T-helper 17 cell (primary cell): Measurements from ENCODE around the gene CCDC141. TPM values are rescaled to one million over a fixed set of nuclear protein-coding genes. Genes with fewer than 3 reads are reported as not detected.

ENCODE experiments used
- ATAC-seq: fragments of 150-1000 bp; cut with Tn5 transposase; 2 replicates; pipeline ENCODE4 v1.10.0; 2021; ENCODE audit warnings: mild to moderate bottlenecking, moderate library complexity
- DNase-seq, 3 donors: peaks; one replicate each; pipeline versions ENCODE4 v3.0.0 to v3.0.0-alpha.2; 2020 to 2021
- H3K9me3 ChIP-seq: one replicate; pipeline ENCODE4 v1.7.0; 2013; ENCODE audit warnings: low read length, mild to moderate bottlenecking; ENCODE audit not compliant: control insufficient read depth, poor library complexity, severe bottlenecking
- H3K27ac Mint-ChIP-seq: one replicate; pipeline ENCODE4 v1.8.0; 2022; ENCODE audit warnings: mild to moderate bottlenecking, moderate library complexity, mixed read lengths
- H3K27me3 Mint-ChIP-seq: one replicate; pipeline ENCODE4 v1.8.0; 2022; ENCODE audit warnings: mixed read lengths
- H3K36me3 Mint-ChIP-seq: one replicate; pipeline ENCODE4 v1.8.0; 2022; ENCODE audit warnings: low read depth, mixed read lengths
- H3K4me1 Mint-ChIP-seq: one replicate; pipeline ENCODE4 v1.8.0; 2022; ENCODE audit warnings: mild to moderate bottlenecking, mixed read lengths
- H3K4me3 Mint-ChIP-seq: one replicate; pipeline ENCODE4 v1.8.0; 2022; ENCODE audit warnings: mild to moderate bottlenecking, moderate library complexity, mixed read lengths
- total RNA-seq, 4 donors: library from RNA in 2 of 4; stranded (reverse) in 2 of 4; gene quantifications; one replicate each; pipeline ENCODE4 v1.2.3 and lab custom pipeline; 2022 to 2026

The CCDC141 gene
- total RNA-seq, 2 donors from 2014 or later: 18.2 to 22.8 TPM

GRCh38 chr2:178880257-178880656, 169.7 kb downstream of the CCDC141 start:
- H3K4me3 Mint-ChIP-seq: no peak overlapping the region
- no peaks in the 10 kb centered on the region for H3K4me1 Mint-ChIP-seq
- peaks cover 7% of the 10 kb centered on the region for H3K27me3 Mint-ChIP-seq
- ATAC-seq (no peak), DNase-seq (no peak)
- H3K27ac Mint-ChIP-seq: no peak overlapping the region
- no peaks in the 10 kb centered on the region for H3K9me3 ChIP-seq
- H3K36me3 Mint-ChIP-seq: no peaks in the 10 kb centered on the region

- H3K9me3 ChIP-seq: no peaks in the 10 kb centered on the region
- no peaks in the 10 kb centered on the region for H3K36me3 Mint-ChIP-seq
- no peak overlapping the region for H3K27ac Mint-ChIP-seq
- ATAC-seq (no peak), DNase-seq (no peak)
- H3K27me3 Mint-ChIP-seq: peaks cover 16% of the 10 kb centered on the region
- no peaks in the 10 kb centered on the region for H3K4me1 Mint-ChIP-seq
- H3K4me3 Mint-ChIP-seq: no peak overlapping the region
These were observed 172.1 kb downstream of the CCDC141 start for GRCh38 chr2:178877874-178878273.

- Mint-ChIP-seq H3K4me3 (no peak overlapping the region), H3K27ac (no peak overlapping the region), H3K4me1 (no peaks in the 10 kb centered on the region), H3K36me3 (no peaks in the 10 kb centered on the region), H3K27me3 (peaks cover 9% of the 10 kb centered on the region)
- ATAC-seq (no peak), DNase-seq (no peak)
- no peaks in the 10 kb centered on the region for H3K9me3 ChIP-seq
These were observed 175.3 kb downstream of the CCDC141 start for GRCh38 chr2:178874529-178875240.

GRCh38 chr2:178873912-178874311, 176.0 kb downstream of the CCDC141 start:
- no peaks in the 10 kb centered on the region for H3K36me3 Mint-ChIP-seq
- ATAC-seq: no peak

GRCh38 chr2:178871536-178871935, 178.4 kb downstream of the CCDC141 start:
- H3K4me1 Mint-ChIP-seq: no peaks in the 10 kb centered on the region
- H3K36me3 Mint-ChIP-seq: no peaks in the 10 kb centered on the region
- H3K9me3 ChIP-seq: no peaks in the 10 kb centered on the region
- peak; percentile 10 for ATAC-seq
- peaks cover 9% of the 10 kb centered on the region for H3K27me3 Mint-ChIP-seq
- H3K4me3 Mint-ChIP-seq: no peak overlapping the region
- H3K27ac Mint-ChIP-seq: no peak overlapping the region
- DNase-seq: no peak

More at GRCh38 chr2:178873912-178874311, 176.0 kb downstream of the CCDC141 start:
- H3K9me3 ChIP-seq: no peaks in the 10 kb centered on the region
- DNase-seq: no peak
- Mint-ChIP-seq H3K27me3 (peaks cover 9% of the 10 kb centered on the region), H3K4me1 (no peaks in the 10 kb centered on the region), H3K27ac (no peak overlapping the region), H3K4me3 (no peak overlapping the region)

- H3K27ac Mint-ChIP-seq: no peak overlapping the region
- no peaks in the 10 kb centered on the region for H3K9me3 ChIP-seq
- no peak for ATAC-seq
These were observed 179.2 kb downstream of the CCDC141 start for GRCh38 chr2:178870703-178871102.

GRCh38 chr2:178865999-178866398, 183.9 kb downstream of the CCDC141 start:
- H3K4me1 Mint-ChIP-seq: no peaks in the 10 kb centered on the region
- no peak for ATAC-seq
- H3K27ac Mint-ChIP-seq: no peak overlapping the region
- H3K9me3 ChIP-seq: no peaks in the 10 kb centered on the region
- H3K27me3 Mint-ChIP-seq: peaks cover 8% of the 10 kb centered on the region
- H3K36me3 Mint-ChIP-seq: no peaks in the 10 kb centered on the region
- H3K4me3 Mint-ChIP-seq: no peak overlapping the region
- DNase-seq: no peak

More at GRCh38 chr2:178870703-178871102, 179.2 kb downstream of the CCDC141 start:
- Mint-ChIP-seq H3K4me1 (no peaks in the 10 kb centered on the region), H3K36me3 (no peaks in the 10 kb centered on the region), H3K4me3 (no peak overlapping the region), H3K27me3 (peaks cover 9% of the 10 kb centered on the region)
- DNase-seq: no peak

GRCh38 chr2:178865146-178865936, 184.6 kb downstream of the CCDC141 start:
- no peaks in the 10 kb centered on the region for H3K36me3 Mint-ChIP-seq
- H3K27me3 Mint-ChIP-seq: peaks cover 8% of the 10 kb centered on the region
- no peak for ATAC-seq

GRCh38 chr2:178863856-178864620, 185.9 kb downstream of the CCDC141 start:
- peaks cover 8% of the 10 kb centered on the region for H3K27me3 Mint-ChIP-seq
- no peaks in the 10 kb centered on the region for H3K36me3 Mint-ChIP-seq

More at GRCh38 chr2:178865146-178865936, 184.6 kb downstream of the CCDC141 start:
- no peak for DNase-seq
- no peaks in the 10 kb centered on the region for H3K9me3 ChIP-seq
- H3K4me3 Mint-ChIP-seq: no peak overlapping the region
- no peak overlapping the region for H3K27ac Mint-ChIP-seq
- no peaks in the 10 kb centered on the region for H3K4me1 Mint-ChIP-seq

GRCh38 chr2:178863130-178863855, 186.6 kb downstream of the CCDC141 start:
- no peaks in the 10 kb centered on the region for H3K4me1 Mint-ChIP-seq
- no peaks in the 10 kb centered on the region for H3K36me3 Mint-ChIP-seq
- ATAC-seq: no peak
- no peak overlapping the region for H3K27ac Mint-ChIP-seq
- no peak overlapping the region for H3K4me3 Mint-ChIP-seq
- no peak for DNase-seq
- H3K27me3 Mint-ChIP-seq: peaks cover 8% of the 10 kb centered on the region
- no peaks in the 10 kb centered on the region for H3K9me3 ChIP-seq

More at GRCh38 chr2:178863856-178864620, 185.9 kb downstream of the CCDC141 start:
- no peak for DNase-seq
- no peak for ATAC-seq
- Mint-ChIP-seq H3K4me1 (no peaks in the 10 kb centered on the region), H3K4me3 (no peak overlapping the region), H3K27ac (no peak overlapping the region)
- H3K9me3 ChIP-seq: no peaks in the 10 kb centered on the region

GRCh38 chr2:178860551-178860950, 189.4 kb downstream of the CCDC141 start:
- Mint-ChIP-seq H3K36me3 (peaks cover 4% of the 10 kb centered on the region), H3K27ac (no peak overlapping the region), H3K4me1 (no peaks in the 10 kb centered on the region), H3K27me3 (peaks cover 16% of the 10 kb centered on the region), H3K4me3 (no peak overlapping the region)
- H3K9me3 ChIP-seq: no peaks in the 10 kb centered on the region
- ATAC-seq (no peak), DNase-seq (no peak)

- DNase-seq: no peak
- Mint-ChIP-seq H3K27ac (no peak overlapping the region), H3K27me3 (peaks cover 16% of the 10 kb centered on the region), H3K4me3 (no peak overlapping the region), H3K4me1 (no peaks in the 10 kb centered on the region), H3K36me3 (peaks cover 4% of the 10 kb centered on the region)
- H3K9me3 ChIP-seq: no peaks in the 10 kb centered on the region
- ATAC-seq: no peak
These were observed 190.2 kb downstream of the CCDC141 start for GRCh38 chr2:178859730-178860129.
